Measurements from ENCODE around the gene CENPQ.

GRCh38 chr6:49513153-49513989 lies 50.2 kb downstream of the CENPQ start:
- no peak for TF ChIP-seq POLR2A (IDR thresholded peaks at IDR 0.05; ENCODE audit: low read length)
- no peak for TF ChIP-seq GATA1 (IDR thresholded peaks at IDR 0.05; ENCODE audit: low read depth, low read length)
